ENCODE data around the gene YPEL5.

Gene YPEL5

DNA sequence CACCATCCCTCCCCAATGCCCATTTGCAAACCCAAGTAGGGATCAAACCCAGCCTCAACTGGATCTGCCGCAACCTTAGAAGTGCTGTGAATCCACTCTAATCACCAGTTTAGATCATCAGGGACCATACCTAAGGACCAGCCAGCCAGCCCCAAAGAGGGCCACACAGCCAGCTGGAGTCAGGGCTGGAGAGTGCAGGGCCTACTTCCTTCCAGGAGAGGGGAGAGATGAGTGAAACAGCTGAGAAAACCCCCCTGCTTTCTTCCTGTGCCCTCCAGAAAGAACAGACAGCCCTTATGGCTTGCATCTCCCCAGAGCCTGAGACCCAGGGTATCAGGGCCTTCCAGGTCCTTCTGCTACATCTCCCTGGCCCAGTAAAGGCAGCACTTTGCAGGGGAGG is 25.8 kb downstream of the YPEL5 start:
- no peak for DNase-seq

DNA sequence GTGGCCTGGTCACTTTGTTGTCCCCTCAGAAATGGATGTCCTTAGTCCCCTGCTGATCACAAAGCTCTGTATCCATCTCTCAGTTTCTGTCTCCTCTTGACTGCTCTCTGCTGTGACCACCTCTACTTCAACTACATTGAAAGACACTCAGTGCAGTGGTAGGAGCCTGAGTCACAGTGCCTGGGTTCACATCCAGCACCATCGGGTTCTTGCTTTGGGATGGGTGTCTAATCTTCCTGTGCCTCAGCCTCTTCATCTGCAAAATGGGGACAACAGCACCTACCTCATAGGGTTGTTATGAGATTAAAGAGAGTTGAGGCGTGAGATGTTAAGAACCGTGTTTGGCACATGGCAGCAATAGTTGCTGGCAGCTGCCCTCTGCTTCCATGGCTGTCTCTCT is 30.6 kb downstream of the YPEL5 start:
- no peak for DNase-seq

GRCh38 chr2:30177956-30178355 is 31.1 kb downstream of the YPEL5 start:
- DNase-seq = no peak

DNA sequence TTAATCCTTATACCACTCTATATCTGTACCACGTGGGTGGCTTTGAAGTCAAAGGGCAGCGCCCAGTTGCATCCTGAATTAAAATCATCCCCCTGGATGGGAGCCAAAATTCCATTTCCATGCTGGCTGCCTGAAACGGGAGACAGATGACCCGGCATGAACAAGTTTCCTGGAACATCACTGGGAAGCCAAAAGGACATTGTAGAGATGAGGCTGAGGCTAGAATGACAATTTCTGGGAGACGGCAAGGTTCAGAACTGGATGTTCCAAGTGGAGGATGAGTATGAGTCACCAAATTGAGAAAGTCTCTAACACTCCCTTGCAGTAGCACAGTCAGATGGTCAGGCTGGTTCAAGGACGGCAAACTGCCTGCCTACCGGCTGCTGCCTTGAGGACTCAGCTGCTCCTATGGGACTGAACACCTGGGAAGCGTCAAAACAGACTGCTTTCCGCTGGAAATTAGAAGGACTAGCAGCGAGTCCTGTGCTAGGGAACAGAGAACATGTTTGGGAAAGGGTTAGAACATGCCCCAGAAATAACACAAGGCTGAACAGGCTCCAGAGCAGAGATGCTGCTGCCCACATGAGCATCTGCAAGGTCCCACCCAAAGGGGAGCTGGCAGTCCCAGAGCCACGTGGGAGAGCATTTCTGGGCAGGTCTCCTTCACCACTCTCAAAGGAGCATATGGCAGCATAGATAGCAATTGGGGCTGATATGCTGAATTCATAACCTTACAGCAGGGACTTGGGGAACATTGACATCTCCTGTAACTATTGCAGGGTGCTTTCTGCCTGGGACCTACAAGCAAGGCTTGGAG is 32.0 kb downstream of the YPEL5 start:
- peak; percentile 28 for DNase-seq

DNA sequence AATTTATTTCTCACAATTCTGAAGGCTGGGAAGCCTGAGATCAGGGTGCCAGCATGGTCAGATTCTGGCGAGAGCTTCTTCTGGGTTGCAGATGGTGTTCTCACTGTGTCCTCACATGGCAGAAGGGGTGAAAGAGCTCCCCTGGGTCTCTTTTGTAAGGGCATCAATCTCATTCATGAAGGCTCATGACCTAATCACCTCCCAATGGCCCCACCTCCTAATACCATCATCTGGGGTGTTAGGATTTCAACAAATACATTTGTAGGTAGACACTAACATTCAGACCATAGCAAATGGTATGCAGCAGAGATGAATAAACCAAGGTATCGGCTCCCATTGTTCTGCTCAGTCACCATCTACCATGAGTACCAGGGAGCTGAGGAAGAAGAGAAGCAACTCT is 32.7 kb downstream of the YPEL5 start:
- DNase-seq = no peak

GRCh38 chr2:30180226-30180625 is 33.4 kb downstream of the YPEL5 start:
- no peak for DNase-seq

DNA sequence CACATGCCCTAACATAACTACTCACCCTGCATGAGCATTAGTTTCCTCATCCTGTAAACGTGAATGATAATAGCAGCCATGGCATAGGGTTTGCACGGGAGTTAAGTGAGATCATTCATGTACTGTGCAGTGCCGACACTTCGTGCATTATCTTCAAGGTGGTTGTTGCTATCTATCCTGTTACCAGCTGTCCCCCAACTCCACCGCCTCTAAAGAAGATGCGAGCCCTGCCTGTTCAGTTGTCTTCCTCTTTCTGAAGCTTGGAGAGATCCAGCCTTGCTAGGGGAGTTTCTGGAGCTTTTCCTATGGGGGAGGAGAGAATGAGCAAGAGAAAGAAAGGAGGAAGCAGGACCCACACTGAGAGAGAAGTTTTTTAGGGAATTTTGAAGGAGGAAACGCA is 34.4 kb downstream of the YPEL5 start:
- DNase-seq = no peak

- no peak for DNase-seq
Observed at GRCh38 chr2:30184035-30184434, 37.2 kb downstream of the YPEL5 start.

GRCh38 chr2:30185178-30185577 is 38.4 kb downstream of the YPEL5 start:
- DNase-seq = no peak

- DNase-seq = no peak
Observed at GRCh38 chr2:30188292-30188691, 41.5 kb downstream of the YPEL5 start.

- DNase-seq = no peak
Observed at GRCh38 chr2:30190637-30191036, 43.8 kb downstream of the YPEL5 start.

GRCh38 chr2:30191107-30191506 is 44.3 kb downstream of the YPEL5 start:
- no peak for DNase-seq

- peak; percentile 23 for DNase-seq
Observed at GRCh38 chr2:30191819-30192271, 45.0 kb downstream of the YPEL5 start.

GRCh38 chr2:30192314-30192713 is 45.5 kb downstream of the YPEL5 start:
- no peak for DNase-seq

DNA sequence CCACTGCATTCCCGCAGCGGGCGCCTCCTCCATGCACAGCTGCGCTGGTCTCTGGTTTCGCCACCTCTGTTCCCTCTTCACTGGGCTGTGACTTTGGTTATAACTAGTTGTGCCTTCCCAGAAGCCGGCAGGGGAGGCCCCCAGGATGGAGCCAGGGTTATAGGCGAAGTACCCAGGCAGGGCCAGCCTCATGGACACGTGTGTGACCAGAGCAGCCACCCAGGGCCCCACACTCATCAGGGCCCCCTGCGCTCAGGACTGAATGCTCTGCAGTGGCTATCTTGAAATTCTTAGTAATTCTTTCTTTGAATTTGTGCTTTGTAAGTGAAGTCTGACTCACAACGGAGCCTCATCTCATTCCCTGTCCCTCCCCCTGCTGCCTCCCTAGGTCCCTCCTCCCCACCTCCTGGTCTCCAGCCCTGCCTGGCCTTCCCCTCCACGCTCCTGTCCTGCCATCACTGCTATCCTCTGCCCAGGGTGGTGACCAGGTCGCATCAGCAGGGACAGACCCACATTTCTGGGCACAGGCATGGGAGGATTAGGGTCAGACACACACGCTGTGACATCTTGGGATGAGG is 46.4 kb downstream of the YPEL5 start:
- DNase-seq = no peak

DNA sequence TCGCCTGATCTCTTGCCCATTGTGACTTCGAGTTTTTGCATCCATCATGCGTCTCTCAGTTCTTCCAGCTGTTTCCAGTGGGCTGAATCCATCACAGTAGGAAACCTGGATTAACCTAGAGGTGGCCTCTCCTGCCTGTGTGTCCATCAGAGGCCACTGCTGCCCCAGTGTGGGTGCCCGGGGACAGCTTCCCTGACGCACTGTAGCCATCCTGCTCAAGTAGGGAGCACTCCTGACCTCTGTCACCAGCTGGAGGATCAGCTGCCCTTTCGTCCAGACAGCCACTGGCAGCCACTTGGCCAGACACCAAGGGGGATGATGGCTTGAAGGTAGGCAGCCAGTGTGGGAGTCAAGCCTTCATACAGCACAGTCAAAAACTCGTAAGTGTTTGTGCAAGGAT is 47.6 kb downstream of the YPEL5 start:
- no peak for DNase-seq

GRCh38 chr2:30195016-30195415 is 48.2 kb downstream of the YPEL5 start:
- DNase-seq = no peak

DNA sequence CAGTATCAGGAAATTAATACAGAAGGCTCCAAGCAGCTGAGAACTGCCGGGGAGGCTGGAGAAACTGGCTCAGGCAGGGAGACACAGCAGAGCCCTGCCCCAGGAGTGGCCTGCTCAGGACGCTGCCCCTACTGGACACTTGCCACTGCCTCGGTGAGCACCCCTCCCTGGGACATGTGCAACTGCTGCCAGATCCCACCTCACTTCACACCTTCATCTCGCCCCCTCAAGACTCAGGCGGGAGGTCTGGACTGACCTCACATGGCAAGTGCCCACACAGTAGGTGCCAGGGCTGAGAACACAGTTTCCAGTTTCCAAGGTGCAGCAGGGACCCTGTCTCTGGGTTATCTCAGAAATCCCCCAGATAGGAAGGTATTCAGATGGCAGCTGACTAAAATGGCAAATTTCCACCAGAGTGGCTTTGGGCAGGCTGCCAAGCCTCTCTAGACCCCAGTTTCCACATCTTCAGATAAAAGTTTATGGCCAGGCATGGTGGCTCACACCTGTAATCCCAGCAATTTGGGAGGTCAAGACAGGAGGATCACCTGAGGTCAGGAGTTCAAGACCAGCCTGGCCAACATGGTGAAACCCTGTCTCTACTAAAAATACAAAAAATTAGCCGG is 50.9 kb downstream of the YPEL5 start:
- DNase-seq = no peak

- DNase-seq = no peak
Observed at GRCh38 chr2:30201990-30202389, 55.2 kb downstream of the YPEL5 start.

GRCh38 chr2:30203156-30203555 is 56.3 kb downstream of the YPEL5 start:
- no peak for DNase-seq

DNA sequence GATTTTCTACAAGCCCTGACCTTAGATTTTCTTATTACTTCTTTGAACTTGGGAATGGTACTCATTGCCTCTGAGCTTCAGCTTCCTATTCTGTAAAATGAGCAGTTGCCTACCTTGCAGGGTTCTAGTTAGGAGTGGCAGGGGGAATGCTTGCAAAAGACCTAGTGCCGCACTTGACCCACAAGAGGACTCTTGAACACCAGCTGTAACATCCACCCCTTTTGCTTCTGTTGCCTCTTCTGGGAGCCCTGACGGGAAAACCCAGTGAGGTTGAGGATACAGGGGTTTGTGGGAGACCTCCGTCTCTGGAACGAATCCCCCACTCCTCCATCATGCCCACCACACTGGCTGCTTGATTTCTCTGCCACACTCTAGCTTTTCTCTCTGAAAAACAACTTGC is 57.5 kb downstream of the YPEL5 start:
- DNase-seq = no peak

- no peak for DNase-seq
Observed at GRCh38 chr2:30205456-30205855, 58.6 kb downstream of the YPEL5 start.

DNA sequence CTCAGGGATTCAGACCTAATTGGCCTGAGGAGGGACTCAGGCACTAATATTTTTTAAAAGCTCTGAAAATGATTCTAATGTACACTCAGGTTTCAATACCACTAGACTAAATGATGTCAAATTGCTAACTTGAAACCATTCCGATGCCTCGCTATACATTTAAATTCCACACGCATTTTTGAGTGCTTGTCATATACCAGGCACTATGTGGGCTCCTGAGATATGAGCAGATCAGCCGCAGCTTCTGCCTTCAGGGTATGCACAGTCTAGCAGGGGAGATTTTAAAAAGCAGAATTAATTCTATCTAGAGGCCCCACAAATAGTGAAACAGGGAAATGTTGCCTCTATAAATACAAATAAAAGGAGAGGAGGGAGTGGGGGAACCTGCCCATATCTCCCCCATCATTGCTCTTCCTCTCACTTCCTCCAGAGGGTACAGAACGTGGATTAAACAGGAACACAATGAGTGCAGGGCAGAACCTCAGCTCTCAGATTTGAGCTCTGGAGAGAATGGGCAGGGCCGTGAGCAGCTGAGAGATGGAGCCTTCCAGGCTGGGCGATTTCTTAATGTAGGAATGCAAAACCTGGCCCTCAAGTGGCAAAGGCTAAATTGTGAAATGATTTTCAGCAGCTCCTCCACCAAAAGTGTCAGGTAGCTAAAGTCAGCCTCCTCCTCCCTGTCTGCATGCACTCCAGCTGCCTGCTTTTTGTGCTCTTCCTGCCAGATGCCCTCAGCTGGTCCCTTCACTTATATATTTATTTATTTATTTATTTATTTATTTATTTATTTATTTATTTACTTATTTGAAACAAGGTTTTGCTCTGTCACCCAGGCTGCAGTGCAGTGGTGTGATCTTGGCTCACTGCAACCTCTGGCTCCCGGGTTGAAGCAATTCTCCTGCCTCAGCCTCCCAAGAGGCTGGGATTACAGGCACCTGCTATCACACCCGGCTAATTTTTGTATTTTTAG is 59.9 kb downstream of the YPEL5 start:
- DNase-seq = no peak
